Psoas muscle (tissue), 8 donors: ENCODE measurements around the gene INPP5J. TPM values are rescaled to one million over a fixed set of nuclear protein-coding genes. Genes with fewer than 3 reads are reported as not detected.

ENCODE experiments used
- ATAC-seq, 4 donors: fragments of 200-7000 bp; cut with Tn5 transposase; one replicate each; pipeline ENCODE4 v1.9.1; 2020; ENCODE audit warnings: moderate library complexity in 3 of 4, mild to moderate bottlenecking in 2 of 4
- DNase-seq, 2 donors: peaks; one replicate each; pipeline ENCODE4 v3.0.0-alpha.2; 2020
- H3K27ac ChIP-seq: fragments of 200-600 bp; one replicate; pipeline ENCODE4 v1.8.0; 2022
- H3K27me3 ChIP-seq, 3 donors: fragments of 200-600 bp in 1 of 3; one replicate each; pipeline versions ENCODE4 v1.6.1 to v1.8.0; 2013 to 2022; ENCODE audit warnings: low read length in 2 of 3, mild to moderate bottlenecking in 2 of 3, moderate library complexity in 1 of 3; ENCODE audit not compliant: insufficient read depth in 3 of 3
- H3K36me3 ChIP-seq, 2 donors: fragments of 200-600 bp in 1 of 2; one replicate each; pipeline versions ENCODE4 v1.6.1 to v1.8.0; 2013 to 2022; ENCODE audit warnings: low read depth in 1 of 2, mild to moderate bottlenecking in 1 of 2, moderate library complexity in 1 of 2; ENCODE audit not compliant: insufficient read depth in 1 of 2
- H3K4me1 ChIP-seq: fragments of 200-600 bp; one replicate; pipeline ENCODE4 v1.8.0; 2022
- H3K4me3 ChIP-seq: fragments of 200-600 bp; one replicate; pipeline ENCODE4 v1.8.0; 2022; ENCODE audit warnings: mild to moderate bottlenecking
- H3K9me3 ChIP-seq: fragments of 200-600 bp; one replicate; pipeline ENCODE4 v1.8.0; 2022
- WGBS, 3 donors: extraction: QIAGEN DNeasy Blood & Tissue Kit; methylation state at CpG; one replicate each; pipeline versions ENCODE4 v1.1.6 to v1.1.7; 2013; 5-methylcytosine and 5-hydroxymethylcytosine counted together
- intact Hi-C, 2 donors: fragments of 100-400 bp; cut with DNase I; formaldehyde crosslinking; loops; one replicate each; pipeline versions ENCODE4 v1.11.0 to v1.14.2; 2022
- polyA plus RNA-seq, 3 donors: library from polyadenylated mRNA; stranded (reverse); fragments of 200-250 nt; gene quantifications; one replicate each; pipeline ENCODE4 v1.2.3, GENCODE V29; 2013
- total RNA-seq, 4 donors: library from RNA; stranded (reverse); fragmentation: NEBNext Ultra II Directional in 2 of 4; extraction: Animal tissue kit (Norgen Biotek cat#: 25700) in 2 of 4; gene quantifications; one replicate each; pipeline versions ENCODE4 v1.2.1 to v1.2.4, GENCODE V29; 2021 to 2023
- TF ChIP-seq, protein P1 (sequence below): fragments of 200-600 bp; IDR thresholded peaks from one replicate; pipeline ENCODE4 v1.8.0; 2022; ENCODE audit warnings: antibody characterized with exemption
- donor health status: healthy with polysubstance abuse.
- donor health status: DM: no; HTN: no; CAD: no; lungs with moderate emphysema.
- donor health status: Bipolar disorder and iron deficiency.
- donor health status: healthy.
- donor health status: DM: yes; HTN: yes; CAD: no.
- donor health status: DM: no; HTN: no; CAD: no.
- donor health status: DM: no; HTN: no; CAD: no.
- donor health status: DM: yes; HTN: yes; CAD: no.

The INPP5J gene
- total and polyA plus RNA-seq, 7 donors: 0.14 to 4.4 (median 1.3) TPM

DNA sequence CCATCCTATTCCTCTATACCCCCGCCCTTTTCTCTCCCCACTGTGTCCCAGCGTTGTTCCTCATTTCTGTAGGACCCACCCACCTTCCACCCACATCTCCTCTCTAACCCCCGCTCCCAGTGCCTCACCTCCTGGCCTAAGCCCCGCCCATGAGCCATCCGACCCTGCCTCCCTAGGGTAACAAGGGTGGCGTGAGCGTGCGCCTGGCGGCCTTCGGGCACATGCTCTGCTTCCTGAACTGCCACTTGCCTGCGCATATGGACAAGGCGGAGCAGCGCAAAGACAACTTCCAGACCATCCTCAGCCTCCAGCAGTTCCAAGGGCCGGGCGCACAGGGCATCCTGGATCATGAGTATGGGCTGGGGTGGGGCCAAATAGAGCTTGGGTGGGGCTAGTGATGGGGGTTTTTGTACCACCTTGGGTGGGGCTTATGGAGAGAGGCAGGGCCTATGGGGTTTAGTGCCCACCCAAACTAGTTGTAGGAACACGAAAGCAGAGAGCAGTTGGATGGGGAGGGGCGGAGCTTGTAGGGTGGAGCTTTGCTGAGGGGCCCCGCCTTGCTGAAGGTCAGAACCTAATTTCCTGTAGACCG lies 4.5 kb downstream of the INPP5J start:
- Histone ChIP-seq H3K27me3 (no peaks in the 10 kb centered on the region), H3K4me1 (peaks cover 5% of the 10 kb centered on the region), H3K4me3 (no peak overlapping the region), H3K27ac (no peak overlapping the region), H3K36me3 (no peaks in the 10 kb centered on the region), H3K9me3 (no peaks in the 10 kb centered on the region)
- no peak for ATAC-seq
- WGBS, 3 donors: 58 to 65% (median 64%) methylated on average over 18 to 19 of the region's 19 CpGs
- peak in 1 of 2 donors; percentile 26 for DNase-seq
- TF ChIP-seq, protein P1, sequence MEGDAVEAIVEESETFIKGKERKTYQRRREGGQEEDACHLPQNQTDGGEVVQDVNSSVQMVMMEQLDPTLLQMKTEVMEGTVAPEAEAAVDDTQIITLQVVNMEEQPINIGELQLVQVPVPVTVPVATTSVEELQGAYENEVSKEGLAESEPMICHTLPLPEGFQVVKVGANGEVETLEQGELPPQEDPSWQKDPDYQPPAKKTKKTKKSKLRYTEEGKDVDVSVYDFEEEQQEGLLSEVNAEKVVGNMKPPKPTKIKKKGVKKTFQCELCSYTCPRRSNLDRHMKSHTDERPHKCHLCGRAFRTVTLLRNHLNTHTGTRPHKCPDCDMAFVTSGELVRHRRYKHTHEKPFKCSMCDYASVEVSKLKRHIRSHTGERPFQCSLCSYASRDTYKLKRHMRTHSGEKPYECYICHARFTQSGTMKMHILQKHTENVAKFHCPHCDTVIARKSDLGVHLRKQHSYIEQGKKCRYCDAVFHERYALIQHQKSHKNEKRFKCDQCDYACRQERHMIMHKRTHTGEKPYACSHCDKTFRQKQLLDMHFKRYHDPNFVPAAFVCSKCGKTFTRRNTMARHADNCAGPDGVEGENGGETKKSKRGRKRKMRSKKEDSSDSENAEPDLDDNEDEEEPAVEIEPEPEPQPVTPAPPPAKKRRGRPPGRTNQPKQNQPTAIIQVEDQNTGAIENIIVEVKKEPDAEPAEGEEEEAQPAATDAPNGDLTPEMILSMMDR: no peak
- intact Hi-C loops: no loop called here

DNA sequence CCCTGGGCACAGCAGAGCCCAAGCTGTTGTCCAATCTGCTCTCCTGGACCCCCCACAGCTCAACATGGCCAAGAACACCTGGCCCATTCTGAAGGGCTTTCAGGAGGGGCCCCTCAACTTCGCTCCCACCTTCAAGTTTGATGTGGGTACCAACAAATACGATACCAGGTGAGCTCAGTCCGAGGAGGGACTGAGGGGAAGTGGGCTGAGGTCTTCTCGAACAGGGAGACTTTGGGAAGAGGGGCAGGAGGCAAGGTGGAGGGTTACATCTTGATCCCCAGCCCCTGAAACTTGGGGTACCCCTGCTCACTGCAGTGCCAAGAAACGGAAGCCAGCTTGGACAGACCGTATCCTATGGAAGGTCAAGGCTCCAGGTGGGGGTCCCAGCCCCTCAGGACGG lies 5.4 kb downstream of the INPP5J start:
- H3K27me3 ChIP-seq: no peaks in the 10 kb centered on the region
- ATAC-seq: no peak
- TF ChIP-seq, protein P1: no peak
- H3K27ac ChIP-seq: no peak overlapping the region
- H3K36me3 ChIP-seq: no peaks in the 10 kb centered on the region
- WGBS, 3 donors: 90 to 95% (median 94%) methylated on average over 7 of the region's 7 CpGs
- no peak overlapping the region for H3K4me3 ChIP-seq
- no peaks in the 10 kb centered on the region for H3K9me3 ChIP-seq
- H3K4me1 ChIP-seq: no peaks in the 10 kb centered on the region
- peak in 1 of 2 donors; percentile 34 for DNase-seq
- intact Hi-C loops: no loop called here

DNA sequence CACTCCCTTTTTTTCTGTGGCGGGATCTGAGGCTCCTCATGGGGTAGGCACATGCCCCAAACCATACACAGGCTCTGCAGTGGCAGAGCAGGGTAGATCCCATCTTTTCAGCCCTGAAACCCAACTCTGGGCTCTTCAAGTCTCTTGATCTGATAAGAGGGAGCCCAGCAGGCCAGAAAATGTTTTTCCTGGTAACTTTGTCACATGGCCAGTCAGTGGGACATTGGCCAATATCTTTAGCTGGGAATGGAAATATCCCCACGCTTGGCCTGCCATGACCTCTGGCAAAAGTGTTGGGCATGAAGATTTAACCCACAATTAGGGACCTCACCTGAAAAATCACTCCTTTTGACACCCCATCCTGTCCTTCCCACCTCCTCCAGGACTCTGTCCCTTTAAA lies 8.1 kb downstream of the INPP5J start:
- no peaks in the 10 kb centered on the region for H3K9me3 ChIP-seq
- no peaks in the 10 kb centered on the region for H3K27me3 ChIP-seq
- TF ChIP-seq, protein P1: no peak
- H3K4me3 ChIP-seq: no peak overlapping the region
- DNase-seq (peak in 1 of 2 donors; percentile 25), ATAC-seq (no peak)
- no peaks in the 10 kb centered on the region for H3K36me3 ChIP-seq
- no peaks in the 10 kb centered on the region for H3K4me1 ChIP-seq
- no peak overlapping the region for H3K27ac ChIP-seq
- intact Hi-C loops: no loop called here
- WGBS, 3 donors: 74 to 86% (median 76%) methylated on average over 2 of the region's 2 CpGs

- Histone ChIP-seq H3K4me1 (no peaks in the 10 kb centered on the region), H3K36me3 (no peaks in the 10 kb centered on the region), H3K27ac (no peak overlapping the region), H3K4me3 (no peak overlapping the region), H3K9me3 (no peaks in the 10 kb centered on the region), H3K27me3 (no peaks in the 10 kb centered on the region)
- peak in 1 of 2 donors; percentile 45 for DNase-seq
- TF ChIP-seq, protein P1: no peak
- intact Hi-C loops: no loop called here
- ATAC-seq: no peak
- WGBS, 3 donors: 92 to 96% (median 93%) methylated on average over 18 to 19 of the region's 19 CpGs
Measured at GRCh38 chr22:31133911-31134310, 11.1 kb downstream of the INPP5J start.

GRCh38 chr22:31134688-31135087 lies 11.9 kb downstream of the INPP5J start:
- Histone ChIP-seq H3K4me3 (no peak overlapping the region), H3K9me3 (no peaks in the 10 kb centered on the region), H3K27ac (no peak overlapping the region), H3K4me1 (no peaks in the 10 kb centered on the region), H3K36me3 (no peaks in the 10 kb centered on the region), H3K27me3 (no peaks in the 10 kb centered on the region)
- WGBS, 3 donors: 88 to 91% (median 91%) methylated on average over 4 of the region's 4 CpGs
- intact Hi-C loops: no loop called here
- TF ChIP-seq, protein P1: no peak
- ATAC-seq: no peak
- DNase-seq: no peak
